Measurements from ENCODE around the gene TESPA1.

TESPA1 gene

DNA sequence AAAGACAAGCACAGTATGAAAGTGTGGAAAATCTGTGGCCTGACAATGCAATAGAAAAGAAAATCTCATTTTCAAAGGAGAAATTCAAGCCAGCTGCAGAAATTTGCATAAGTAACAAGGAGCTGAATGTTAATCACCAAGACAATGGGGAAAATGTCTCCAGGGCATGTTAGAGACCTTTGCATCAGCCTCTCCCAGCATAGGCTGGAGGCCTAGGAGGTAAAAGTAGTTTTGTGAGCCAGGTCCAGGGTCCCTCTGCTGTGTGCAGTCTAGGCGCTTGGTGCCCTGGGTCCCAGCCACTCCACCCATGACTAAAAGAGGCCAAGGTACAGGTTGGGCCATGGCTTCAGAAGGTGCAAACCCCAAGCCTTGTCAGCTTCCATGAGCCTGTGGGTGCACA is 58.3 kb downstream of the TESPA1 start:
- Mint-ChIP-seq H3K36me3 (ENCODE audit: low read depth) (peaks cover 25% of the 10 kb centered on the region), H3K4me3 (no peak overlapping the region), H3K27ac (no peak overlapping the region), H3K27me3 (ENCODE audit: low read depth) (no peaks in the 10 kb centered on the region), H3K4me1 (ENCODE audit: low read depth) (no peaks in the 10 kb centered on the region), H3K9me3 (peaks cover 29% of the 10 kb centered on the region)
- no peak for DNase-seq (ENCODE audit: low spot score)

GRCh38 chr12:54924972-54925707 is 59.4 kb downstream of the TESPA1 start:
- H3K9me3 Mint-ChIP-seq, result peaks cover 19% of the 10 kb centered on the region
- H3K4me3 Mint-ChIP-seq, result no peak overlapping the region
- peaks cover 16% of the 10 kb centered on the region for H3K36me3 Mint-ChIP-seq (ENCODE audit: low read depth)
- DNase-seq (ENCODE audit: low spot score), result no peak
- no peaks in the 10 kb centered on the region for H3K4me1 Mint-ChIP-seq (ENCODE audit: low read depth)
- H3K27ac Mint-ChIP-seq, result no peak overlapping the region
- H3K27me3 Mint-ChIP-seq (ENCODE audit: low read depth), result no peaks in the 10 kb centered on the region

- peaks cover 3% of the 10 kb centered on the region for H3K4me1 Mint-ChIP-seq (ENCODE audit: low read depth)
- H3K27me3 Mint-ChIP-seq (ENCODE audit: low read depth), result no peaks in the 10 kb centered on the region
- H3K4me3 Mint-ChIP-seq, result no peak overlapping the region
Observed at GRCh38 chr12:54917001-54917488, 67.5 kb downstream of the TESPA1 start.

More at GRCh38 chr12:54917001-54917488, 67.5 kb downstream of the TESPA1 start:
- Mint-ChIP-seq H3K27ac (no peak overlapping the region), H3K36me3 (ENCODE audit: low read depth) (peaks cover 3% of the 10 kb centered on the region), H3K9me3 (no peaks in the 10 kb centered on the region)
- no peak for DNase-seq (ENCODE audit: low spot score)
